ENCODE results near the gene FBP2.

The FBP2 gene

GRCh38 chr9:94593459-94594345 is at the start of gene FBP2:
Gene FBP2 (minus strand): TSS chr9:94593824. CDS start chr9:94593726, 98 bp downstream.
- no peak for DNase-seq (ENCODE audit: low read depth)

- no peak for DNase-seq (ENCODE audit: low read depth)
These were observed 49.6 kb upstream of the FBP2 start for GRCh38 chr9:94643176-94643575.

GRCh38 chr9:94642501-94642900 is 48.9 kb upstream of the FBP2 start:
- no peak for DNase-seq (ENCODE audit: low read depth)

- no peak for DNase-seq (ENCODE audit: low read depth)
These were observed 46.4 kb upstream of the FBP2 start for GRCh38 chr9:94639999-94640376.

GRCh38 chr9:94639061-94639998 is 45.7 kb upstream of the FBP2 start, which contains the start of gene FBP1:
Gene FBP1 (minus strand): TSS chr9:94639518. CDS start chr9:94639310, 208 bp downstream.
- DNase-seq (ENCODE audit: low read depth): no peak

GRCh38 chr9:94638335-94639060 is 44.9 kb upstream of the FBP2 start:
- DNase-seq (ENCODE audit: low read depth): no peak

- no peak for DNase-seq (ENCODE audit: low read depth)
These were observed 39.1 kb upstream of the FBP2 start for GRCh38 chr9:94632737-94633136.

GRCh38 chr9:94631599-94631998 is 38.0 kb upstream of the FBP2 start:
- no peak for DNase-seq (ENCODE audit: low read depth)

- DNase-seq (ENCODE audit: low read depth): no peak
These were observed 37.2 kb upstream of the FBP2 start for GRCh38 chr9:94630833-94631232.

- DNase-seq (ENCODE audit: low read depth): no peak
These were observed 36.7 kb upstream of the FBP2 start for GRCh38 chr9:94630281-94630680.

- DNase-seq (ENCODE audit: low read depth): no peak
These were observed 33.7 kb upstream of the FBP2 start for GRCh38 chr9:94627287-94627686.

GRCh38 chr9:94625835-94626234 is 32.2 kb upstream of the FBP2 start:
- DNase-seq (ENCODE audit: low read depth): no peak

GRCh38 chr9:94624629-94625028 is 31.0 kb upstream of the FBP2 start:
- DNase-seq (ENCODE audit: low read depth): no peak

GRCh38 chr9:94623253-94623652 is 29.6 kb upstream of the FBP2 start:
- no peak for DNase-seq (ENCODE audit: low read depth)

GRCh38 chr9:94622087-94622800 is 28.6 kb upstream of the FBP2 start:
- DNase-seq (ENCODE audit: low read depth): no peak

GRCh38 chr9:94619026-94619425 is 25.4 kb upstream of the FBP2 start:
- no peak for DNase-seq (ENCODE audit: low read depth)

- DNase-seq (ENCODE audit: low read depth): no peak
These were observed 19.4 kb upstream of the FBP2 start for GRCh38 chr9:94613003-94613402.

GRCh38 chr9:94612071-94612470 is 18.4 kb upstream of the FBP2 start:
- no peak for DNase-seq (ENCODE audit: low read depth)

GRCh38 chr9:94611638-94612068 is 18.0 kb upstream of the FBP2 start:
- no peak for DNase-seq (ENCODE audit: low read depth)

- no peak for DNase-seq (ENCODE audit: low read depth)
These were observed 16.6 kb upstream of the FBP2 start for GRCh38 chr9:94610181-94610606.

- no peak for DNase-seq (ENCODE audit: low read depth)
These were observed 13.7 kb upstream of the FBP2 start for GRCh38 chr9:94607423-94607691.
